ENCODE measurements around the gene KPNA4.
A peak's percentile ranks its signal among the peaks of the same experiment; 100 is the strongest.

The KPNA4 gene

DNA sequence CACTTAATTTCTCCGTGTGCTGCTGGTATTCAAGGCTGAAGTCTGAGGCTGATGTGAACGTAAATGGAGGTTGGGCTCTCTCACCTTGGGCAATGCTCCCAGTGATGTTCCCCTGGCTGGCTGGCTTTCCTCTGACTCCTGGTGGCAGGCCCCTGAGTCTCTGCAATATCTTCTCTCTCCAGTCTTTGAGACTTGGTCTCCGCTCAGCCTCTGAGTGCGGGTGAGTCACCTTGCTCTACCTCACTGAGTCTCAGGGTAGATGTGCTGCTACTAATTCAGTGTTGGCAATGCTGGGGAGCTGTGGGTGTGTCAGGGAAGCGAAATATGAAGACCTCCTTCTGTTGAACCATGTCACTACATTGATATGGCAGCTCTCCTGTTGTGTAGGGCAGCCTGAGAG is 84.4 kb downstream of the KPNA4 start:
- no peak for TF ChIP-seq GATA2 (IDR thresholded peaks at IDR 0.05; ENCODE audit: low read depth, low read length)
- TF ChIP-seq GATA3 (IDR thresholded peaks at IDR 0.05; ENCODE audit: low read depth, low read length), result no peak

DNA sequence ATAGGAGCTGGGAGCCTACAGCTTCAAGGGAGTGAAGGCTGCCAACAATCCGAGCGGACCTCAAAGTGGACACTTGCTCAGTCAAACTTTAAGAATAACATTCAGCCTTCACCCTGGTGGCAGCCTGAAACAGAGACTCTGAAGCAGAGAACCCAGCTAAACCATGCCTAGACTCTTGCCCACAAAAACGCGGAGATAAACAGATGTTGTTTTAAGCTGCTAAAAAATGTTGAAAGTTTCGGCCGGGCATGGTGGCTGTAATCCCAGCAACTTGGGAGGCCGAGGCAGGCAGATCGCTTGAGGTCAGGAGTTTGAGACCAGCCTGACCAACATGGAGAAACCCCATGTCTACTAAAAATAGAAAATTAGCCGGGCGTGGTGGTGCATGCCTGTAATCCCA is 86.0 kb downstream of the KPNA4 start:
- TF ChIP-seq GATA3 (IDR thresholded peaks at IDR 0.05; ENCODE audit: low read depth, low read length) (no peak), GATA2 (IDR thresholded peaks at IDR 0.05; ENCODE audit: low read depth, low read length) (no peak)

DNA sequence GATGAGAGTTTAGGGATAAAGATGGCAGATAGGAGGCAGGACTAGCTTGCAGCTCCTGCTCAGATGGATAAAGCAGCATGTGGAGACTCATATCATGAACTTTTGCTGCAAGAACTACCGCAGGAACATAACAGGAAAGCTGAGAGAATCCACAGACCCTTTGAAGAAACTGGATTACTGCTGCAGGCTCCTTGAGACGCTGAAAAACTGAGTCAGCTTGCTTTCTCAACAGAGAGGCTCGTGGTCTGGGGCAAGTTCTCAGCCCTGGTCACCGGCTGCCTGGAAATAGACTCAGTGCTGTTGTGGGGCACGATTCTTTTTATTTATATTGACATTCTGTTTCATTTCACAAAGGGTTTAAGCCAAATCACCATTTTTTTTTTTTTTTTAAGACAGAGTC is 87.0 kb downstream of the KPNA4 start:
- no peak for TF ChIP-seq GATA3 (IDR thresholded peaks at IDR 0.05; ENCODE audit: low read depth, low read length)
- no peak for TF ChIP-seq GATA2 (IDR thresholded peaks at IDR 0.05; ENCODE audit: low read depth, low read length)

DNA sequence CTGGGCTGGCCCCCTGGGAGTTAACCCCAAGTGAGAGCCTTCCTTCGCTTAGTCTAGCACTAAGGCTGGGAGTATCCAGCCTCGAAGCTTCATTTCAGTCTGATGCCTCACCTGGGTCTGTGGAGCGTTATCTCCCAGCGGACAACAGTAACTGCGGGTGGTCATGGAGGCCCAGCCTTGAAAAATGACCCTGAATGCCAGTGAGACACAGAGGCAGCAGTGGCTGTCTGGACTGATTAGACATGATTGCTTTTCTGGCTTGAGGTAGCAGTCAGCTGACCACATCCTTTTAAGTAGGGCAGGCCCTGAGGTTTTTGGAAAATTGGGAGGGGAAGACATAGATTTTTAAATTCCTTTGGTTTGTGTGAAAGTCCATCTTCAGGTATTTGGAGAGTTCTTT is 87.6 kb downstream of the KPNA4 start:
- TF ChIP-seq GATA2 (IDR thresholded peaks at IDR 0.05; ENCODE audit: low read depth, low read length), result no peak
- TF ChIP-seq GATA3 (IDR thresholded peaks at IDR 0.05; ENCODE audit: low read depth, low read length), result no peak

DNA sequence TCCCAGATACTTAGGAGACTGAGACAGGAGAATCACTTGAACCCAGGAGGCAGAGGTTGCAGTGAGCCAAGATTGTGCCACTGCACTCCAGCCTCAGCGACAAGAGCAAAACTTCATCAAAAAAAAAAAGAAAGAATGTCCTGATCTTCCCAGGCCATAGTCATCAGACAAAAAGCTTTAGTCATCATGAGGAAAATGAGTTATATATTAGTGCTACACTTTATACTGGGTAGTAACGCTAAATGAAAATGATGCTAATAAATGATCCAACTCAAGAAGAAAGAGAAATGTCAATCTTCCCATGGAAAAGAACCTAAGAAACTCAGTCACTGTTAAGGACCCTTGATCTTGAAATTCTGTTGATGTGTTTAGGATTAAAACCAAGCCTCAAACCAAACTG is 89.5 kb downstream of the KPNA4 start:
- TF ChIP-seq GATA2 (IDR thresholded peaks at IDR 0.05; ENCODE audit: low read depth, low read length) (no peak), GATA3 (IDR thresholded peaks at IDR 0.05; ENCODE audit: low read depth, low read length) (no peak)

DNA sequence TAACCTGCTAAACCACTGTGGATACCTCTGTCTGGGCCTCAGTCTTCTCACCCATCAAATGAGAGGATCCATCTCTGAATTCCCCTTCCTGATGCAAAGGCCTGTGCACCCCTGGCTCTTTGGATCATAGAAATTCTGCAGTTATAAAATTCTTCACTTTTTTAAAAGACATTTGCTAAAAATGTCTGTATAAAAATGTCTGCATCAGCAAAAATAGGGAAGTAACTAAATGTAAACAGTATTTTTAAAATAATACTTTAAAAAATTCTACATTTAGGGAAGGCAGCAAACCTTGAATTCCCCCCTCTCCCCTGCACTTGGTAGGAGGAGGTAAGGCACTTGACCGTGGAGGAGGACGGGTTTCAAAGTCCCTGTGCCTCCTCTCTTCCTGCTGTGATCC is 90.2 kb downstream of the KPNA4 start:
- TF ChIP-seq GATA2 (IDR thresholded peaks at IDR 0.05; ENCODE audit: low read depth, low read length), result no peak
- no peak for TF ChIP-seq GATA3 (IDR thresholded peaks at IDR 0.05; ENCODE audit: low read depth, low read length)

DNA sequence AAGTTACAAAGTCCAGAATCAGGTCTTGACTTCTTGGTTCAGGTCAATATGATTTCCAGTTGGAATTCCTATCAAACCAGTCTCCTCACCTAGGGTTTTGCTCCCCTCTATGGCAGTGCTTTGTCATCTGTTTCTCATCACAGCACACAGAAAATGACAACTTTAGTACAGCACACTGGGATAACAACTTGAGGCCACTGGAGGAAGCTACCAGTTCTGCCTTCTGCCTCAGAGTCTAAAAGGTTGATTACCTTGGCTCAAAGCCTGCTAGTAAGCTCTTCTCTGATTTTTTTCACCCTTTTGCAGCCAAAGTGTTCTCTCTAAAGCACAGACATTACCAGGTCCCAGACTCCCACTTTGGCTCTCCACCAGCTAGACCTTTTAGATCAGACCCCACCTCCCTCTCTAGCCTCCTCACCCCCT is 90.9 kb downstream of the KPNA4 start:
- TF ChIP-seq GATA2 (IDR thresholded peaks at IDR 0.05; ENCODE audit: low read depth, low read length) (no peak; the same call in 1 of the 2 replicates), GATA3 (IDR thresholded peaks at IDR 0.05; ENCODE audit: low read depth, low read length) (no peak)

DNA sequence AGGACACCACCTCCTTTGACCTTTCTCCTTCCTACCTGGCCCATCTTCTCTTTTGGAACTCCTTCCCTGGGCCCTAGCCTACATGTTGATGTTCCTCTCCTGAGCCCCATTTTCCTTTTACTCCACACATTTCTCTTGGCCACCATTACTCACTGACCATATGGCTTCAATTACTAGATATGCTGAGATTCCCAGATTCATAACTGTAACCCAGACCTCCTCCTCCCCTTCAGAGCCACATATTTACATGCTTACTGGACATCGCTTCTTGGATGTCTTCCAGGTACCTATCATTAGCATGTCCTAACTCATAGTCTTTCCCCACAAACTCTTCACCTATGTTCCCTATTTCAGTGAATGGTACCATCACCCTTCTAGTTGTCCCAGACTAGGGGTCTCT is 91.4 kb downstream of the KPNA4 start:
- TF ChIP-seq GATA2 (IDR thresholded peaks at IDR 0.05; ENCODE audit: low read depth, low read length) (peak; percentile 20; the same call in 1 of the 2 replicates), GATA3 (IDR thresholded peaks at IDR 0.05; ENCODE audit: low read depth, low read length) (no peak)

DNA sequence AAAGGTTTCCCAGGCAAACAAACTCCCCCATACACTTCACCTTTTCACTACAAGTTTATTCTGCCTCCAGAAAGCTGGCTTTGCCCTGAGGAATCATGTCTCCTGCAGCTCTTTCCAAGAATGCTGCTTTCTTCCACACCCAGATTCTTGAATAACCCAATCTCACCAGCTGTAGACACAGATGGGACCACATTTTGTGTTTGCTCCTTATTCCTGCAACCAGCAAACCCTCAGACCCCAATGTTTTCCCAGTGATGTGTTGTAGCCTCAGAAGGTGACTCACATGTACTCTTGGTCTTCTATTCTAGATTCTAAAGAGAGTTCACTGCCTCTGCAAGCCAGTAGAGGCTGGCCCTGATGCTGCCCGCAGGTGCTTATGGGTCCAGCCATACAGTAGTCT is 92.2 kb downstream of the KPNA4 start:
- TF ChIP-seq GATA3 (IDR thresholded peaks at IDR 0.05; ENCODE audit: low read depth, low read length) (no peak), GATA2 (IDR thresholded peaks at IDR 0.05; ENCODE audit: low read depth, low read length) (no peak)

DNA sequence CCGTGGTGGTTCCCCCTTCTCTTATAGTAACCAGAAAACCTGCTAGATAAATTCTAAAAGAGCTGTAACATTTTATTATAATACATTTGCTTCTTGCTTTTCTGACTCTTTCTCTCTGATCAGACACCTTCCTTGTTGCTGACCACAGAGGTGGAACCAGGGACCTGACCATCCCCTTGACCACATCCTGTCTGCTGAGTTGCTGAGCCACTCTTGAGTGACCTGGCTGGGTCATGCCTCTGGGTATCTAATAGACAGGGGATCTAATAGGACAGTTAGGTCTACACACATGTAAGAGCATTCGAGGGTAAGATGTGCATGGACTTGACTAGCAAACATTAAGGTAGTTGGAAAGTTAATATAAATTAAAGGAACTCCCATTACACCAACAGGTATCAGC is 93.0 kb downstream of the KPNA4 start:
- TF ChIP-seq GATA2 (IDR thresholded peaks at IDR 0.05; ENCODE audit: low read depth, low read length) (no peak), GATA3 (IDR thresholded peaks at IDR 0.05; ENCODE audit: low read depth, low read length) (no peak)

DNA sequence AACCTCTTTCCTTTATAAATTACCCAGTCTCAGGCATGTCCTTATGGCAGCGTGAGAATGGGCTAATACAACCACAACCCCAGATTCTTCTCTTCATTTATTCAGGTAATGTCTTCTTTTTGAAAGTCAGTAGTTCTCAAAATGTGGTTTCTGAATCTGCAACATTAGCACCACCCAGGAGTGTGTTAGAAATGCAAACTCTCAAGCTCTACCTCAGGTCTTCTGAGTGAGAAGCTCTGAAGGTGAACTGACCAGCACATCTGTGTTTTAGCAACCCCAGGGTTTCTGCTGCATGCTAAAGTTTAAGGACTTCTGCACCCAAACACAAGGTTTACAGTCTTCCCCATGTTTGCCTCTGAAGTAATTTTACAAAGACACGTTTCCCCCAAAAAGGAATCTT is 93.5 kb downstream of the KPNA4 start:
- no peak for TF ChIP-seq GATA3 (IDR thresholded peaks at IDR 0.05; ENCODE audit: low read depth, low read length)
- no peak for TF ChIP-seq GATA2 (IDR thresholded peaks at IDR 0.05; ENCODE audit: low read depth, low read length)

DNA sequence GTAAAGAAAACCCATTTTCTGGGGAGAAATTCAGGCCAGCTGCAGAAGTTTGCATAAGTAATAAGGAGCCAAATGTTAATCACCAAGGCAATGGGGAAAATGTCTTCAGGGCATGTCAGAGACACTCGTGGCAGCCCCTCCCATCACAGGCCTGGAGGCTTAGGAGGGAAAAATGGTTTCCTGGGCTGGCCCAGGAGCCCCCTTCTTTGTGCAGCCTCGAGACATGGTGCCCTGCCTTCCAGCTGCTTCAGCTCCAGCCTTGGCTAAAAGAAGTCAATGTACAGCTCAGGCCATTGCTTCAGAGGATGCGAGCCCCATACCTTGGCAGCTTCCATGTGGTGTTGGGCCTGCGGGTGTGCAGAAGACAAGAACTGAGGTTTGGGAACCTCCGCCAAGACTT is 95.2 kb downstream of the KPNA4 start:
- TF ChIP-seq GATA3 (IDR thresholded peaks at IDR 0.05; ENCODE audit: low read depth, low read length) (no peak), GATA2 (IDR thresholded peaks at IDR 0.05; ENCODE audit: low read depth, low read length) (no peak)

DNA sequence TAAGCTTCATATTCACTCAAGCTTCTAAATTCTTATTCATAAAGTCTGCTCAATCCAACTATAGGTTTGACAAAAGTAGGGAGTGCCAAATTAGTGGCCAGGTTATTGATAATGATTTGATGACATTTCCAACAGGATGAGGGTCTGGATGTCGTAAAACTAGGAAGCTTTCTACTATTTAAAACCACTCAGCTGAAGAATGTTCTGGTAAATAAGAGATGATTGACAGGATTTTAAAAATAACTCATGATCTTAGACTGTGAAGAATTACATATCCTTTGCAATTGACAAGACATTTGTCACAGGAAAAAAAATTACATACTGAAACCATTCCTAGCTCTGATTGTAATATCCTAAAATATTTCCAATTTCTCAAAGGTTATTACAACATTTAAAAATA is 100.4 kb downstream of the KPNA4 start:
- TF ChIP-seq GATA3 (IDR thresholded peaks at IDR 0.05; ENCODE audit: low read depth, low read length) (no peak), GATA2 (IDR thresholded peaks at IDR 0.05; ENCODE audit: low read depth, low read length) (no peak)

DNA sequence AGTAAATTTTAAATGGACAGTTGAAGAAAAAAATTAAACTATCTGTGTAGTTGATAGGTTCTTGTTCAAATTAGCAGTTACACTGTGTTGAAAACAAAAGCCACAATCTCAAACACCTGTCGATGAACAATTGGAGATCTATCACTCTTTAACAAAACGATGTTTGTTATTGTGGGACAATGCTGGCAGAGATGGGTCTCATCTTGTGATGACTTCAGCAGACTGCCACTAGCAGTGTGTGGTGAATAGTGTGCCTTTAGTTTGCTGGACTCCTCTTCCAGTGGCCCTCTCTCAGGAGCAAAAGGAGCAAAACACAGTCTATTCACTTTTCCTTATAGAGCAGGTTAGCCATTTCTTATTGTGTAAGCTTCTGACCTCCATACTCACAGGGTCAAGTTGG is 101.0 kb downstream of the KPNA4 start:
- TF ChIP-seq GATA3 (IDR thresholded peaks at IDR 0.05; ENCODE audit: low read depth, low read length), result no peak

DNA sequence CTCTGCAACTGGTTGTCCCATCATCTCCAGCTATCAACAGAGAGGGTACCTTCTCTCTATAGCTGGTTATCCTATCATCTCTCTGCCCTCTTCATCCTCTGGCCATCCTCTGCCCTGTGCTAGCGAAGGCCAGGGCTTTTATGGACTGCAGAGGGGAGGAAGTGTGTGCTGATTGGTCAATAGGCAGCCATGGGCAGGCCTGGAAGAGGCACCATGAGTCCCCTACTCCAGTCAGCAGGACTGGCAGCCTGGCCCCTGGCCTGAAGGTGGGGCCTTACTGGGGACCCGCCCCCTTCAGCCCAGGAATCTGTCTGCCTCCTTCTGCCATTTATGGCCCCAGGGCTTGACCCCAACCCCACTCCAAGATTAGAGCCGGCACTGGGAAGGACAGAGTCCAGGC is 105.3 kb downstream of the KPNA4 start:
- no peak for TF ChIP-seq GATA2 (IDR thresholded peaks at IDR 0.05; ENCODE audit: low read depth, low read length)
- TF ChIP-seq GATA3 (IDR thresholded peaks at IDR 0.05; ENCODE audit: low read depth, low read length), result no peak

DNA sequence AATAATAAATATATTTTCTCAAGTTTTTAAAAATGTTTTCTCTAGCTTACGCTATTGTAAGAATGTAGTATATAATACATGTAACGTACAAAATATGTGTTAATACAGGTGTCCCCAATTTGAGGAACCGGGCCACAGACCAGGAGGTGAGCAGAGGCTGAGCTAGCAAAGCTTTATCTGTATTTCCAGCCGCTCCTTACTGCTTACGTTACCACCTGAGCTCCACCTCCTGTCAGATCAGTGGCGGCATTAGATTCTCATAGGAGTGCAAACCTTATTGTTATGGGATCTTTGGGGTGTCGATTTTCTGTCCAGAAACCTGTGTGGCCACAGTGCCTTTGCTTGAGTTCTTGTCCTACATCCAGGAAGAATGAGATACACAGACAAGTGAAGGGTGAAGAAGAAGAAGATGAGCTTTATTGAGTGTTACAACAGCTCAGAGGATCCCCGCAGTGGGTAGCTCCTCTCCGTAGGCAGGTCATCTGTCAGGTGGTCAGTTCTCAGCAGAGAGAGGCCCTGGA is 105.9 kb downstream of the KPNA4 start:
- TF ChIP-seq GATA3 (IDR thresholded peaks at IDR 0.05; ENCODE audit: low read depth, low read length) (no peak), GATA2 (IDR thresholded peaks at IDR 0.05; ENCODE audit: low read depth, low read length) (no peak)
